ENCODE data around the gene MIPEP. TPM values are rescaled to one million over a fixed set of nuclear protein-coding genes. Genes with fewer than 3 reads are reported as not detected.

MIPEP gene
- total and polyA plus RNA-seq, 2 donors (not counting 1 experiment from before 2014, with no cell fraction given) = 90.0 to 92.5 TPM

DNA sequence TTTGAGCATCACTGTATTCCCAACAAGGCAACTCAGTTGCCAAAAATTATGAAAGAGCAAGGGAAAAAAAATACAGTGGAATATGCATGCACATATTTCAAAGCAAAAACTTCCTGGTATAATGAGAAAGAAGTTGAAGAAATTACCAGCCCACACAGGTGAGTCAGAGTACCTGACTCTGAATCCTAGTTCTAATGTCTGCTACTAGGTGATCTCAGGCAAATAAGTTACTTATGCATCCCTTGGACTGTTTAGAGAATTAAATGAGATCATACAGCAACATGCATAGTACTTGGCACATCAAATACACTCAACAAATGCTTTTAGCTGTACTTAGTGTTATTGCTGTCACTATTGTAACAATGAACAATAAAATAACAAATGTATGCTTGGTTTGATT is 144.9 kb downstream of the MIPEP start:
- Histone ChIP-seq H3K4me1 (ENCODE audit: control insufficient read depth, extremely low read depth, insufficient read depth, low read length) (peaks cover 2% of the 10 kb centered on the region), H2AFZ (ENCODE audit: low read length) (no peak overlapping the region), H3K27ac (ENCODE audit: insufficient read depth, low read length) (no peak overlapping the region), H3K36me3 (ENCODE audit: control insufficient read depth, insufficient read depth, low read length) (no peaks in the 10 kb centered on the region), H3K9me3 (ENCODE audit: control insufficient read depth, insufficient read depth, low read depth, low read length) (no peaks in the 10 kb centered on the region), H4K20me1 (ENCODE audit: control insufficient read depth, extremely low read depth, insufficient read depth, low read length) (no peaks in the 10 kb centered on the region), H3K9ac (ENCODE audit: insufficient read depth, low read length) (no peak overlapping the region), H3K4me3 (replicated peaks in 1 of 4; ENCODE audit: control extremely low read depth in 1 of 4, insufficient read depth in 1 of 4, low read depth in 3 of 4, low read length in 4 of 4) (no peak overlapping the region), H3K27me3 (ENCODE audit: control insufficient read depth, insufficient read depth, low read length) (no peaks in the 10 kb centered on the region), H3K4me2 (ENCODE audit: extremely low read depth, insufficient read depth, low read length) (no peak overlapping the region), H3K79me2 (ENCODE audit: control insufficient read depth, insufficient read depth, low read length) (no peaks in the 10 kb centered on the region)
- no peak for TF ChIP-seq EZH2 (IDR thresholded peaks at IDR 0.05; ENCODE audit: low read length, missing control alignments)
- TF ChIP-seq, protein P1, sequence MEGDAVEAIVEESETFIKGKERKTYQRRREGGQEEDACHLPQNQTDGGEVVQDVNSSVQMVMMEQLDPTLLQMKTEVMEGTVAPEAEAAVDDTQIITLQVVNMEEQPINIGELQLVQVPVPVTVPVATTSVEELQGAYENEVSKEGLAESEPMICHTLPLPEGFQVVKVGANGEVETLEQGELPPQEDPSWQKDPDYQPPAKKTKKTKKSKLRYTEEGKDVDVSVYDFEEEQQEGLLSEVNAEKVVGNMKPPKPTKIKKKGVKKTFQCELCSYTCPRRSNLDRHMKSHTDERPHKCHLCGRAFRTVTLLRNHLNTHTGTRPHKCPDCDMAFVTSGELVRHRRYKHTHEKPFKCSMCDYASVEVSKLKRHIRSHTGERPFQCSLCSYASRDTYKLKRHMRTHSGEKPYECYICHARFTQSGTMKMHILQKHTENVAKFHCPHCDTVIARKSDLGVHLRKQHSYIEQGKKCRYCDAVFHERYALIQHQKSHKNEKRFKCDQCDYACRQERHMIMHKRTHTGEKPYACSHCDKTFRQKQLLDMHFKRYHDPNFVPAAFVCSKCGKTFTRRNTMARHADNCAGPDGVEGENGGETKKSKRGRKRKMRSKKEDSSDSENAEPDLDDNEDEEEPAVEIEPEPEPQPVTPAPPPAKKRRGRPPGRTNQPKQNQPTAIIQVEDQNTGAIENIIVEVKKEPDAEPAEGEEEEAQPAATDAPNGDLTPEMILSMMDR (conservative IDR thresholded peaks at IDR 0.05 in 1 of 2, IDR thresholded peaks at IDR 0.05 in 1 of 2; ENCODE audit: low read depth in 1 of 2, low read length in 2 of 2) = no peak
- DNase-seq (ENCODE audit: low read depth in 2 of 2) = no peak

DNA sequence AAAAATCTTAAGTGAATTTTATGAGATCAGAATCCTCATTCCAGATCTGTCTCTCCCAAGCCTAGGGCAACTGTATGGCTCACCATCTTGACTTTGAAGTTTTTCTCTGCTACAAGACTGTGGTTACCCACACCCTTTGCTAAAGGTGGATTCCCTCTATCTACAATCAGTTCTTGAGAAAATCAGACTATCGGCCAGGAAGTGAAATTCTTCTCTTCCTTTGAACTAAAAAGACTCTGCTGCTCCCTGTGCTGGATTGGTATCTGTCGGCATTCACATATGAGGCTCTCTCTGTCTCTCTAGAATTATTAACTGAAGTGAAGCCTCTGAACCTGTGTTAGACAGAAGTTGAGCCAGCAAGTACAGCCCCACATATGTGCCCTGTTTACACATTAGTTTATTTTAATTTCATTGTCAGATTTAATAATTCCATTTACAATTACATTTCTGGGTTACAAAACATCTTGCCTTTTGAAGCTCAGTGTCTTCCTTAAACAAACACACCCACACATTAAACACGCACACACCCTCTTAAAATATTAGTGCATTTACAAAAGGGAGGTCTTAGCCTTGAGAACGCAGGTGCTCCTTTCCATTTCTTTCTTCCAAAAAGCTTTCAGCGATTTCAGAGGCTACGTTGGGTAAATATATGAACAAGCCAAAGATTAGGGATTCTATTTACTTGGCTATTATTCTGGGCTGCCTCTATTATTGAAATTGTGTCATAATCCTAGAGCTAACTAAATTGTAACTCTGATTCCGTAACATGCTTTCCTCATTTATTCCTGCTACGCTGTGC is 145.7 kb downstream of the MIPEP start:
- no peaks in the 10 kb centered on the region for H4K20me1 ChIP-seq (ENCODE audit: control insufficient read depth, extremely low read depth, insufficient read depth, low read length)
- H3K4me1 ChIP-seq (ENCODE audit: control insufficient read depth, extremely low read depth, insufficient read depth, low read length) = peaks cover 2% of the 10 kb centered on the region
- no peaks in the 10 kb centered on the region for H3K79me2 ChIP-seq (ENCODE audit: control insufficient read depth, insufficient read depth, low read length)
- no peaks in the 10 kb centered on the region for H3K9me3 ChIP-seq (ENCODE audit: control insufficient read depth, insufficient read depth, low read depth, low read length)
- DNase-seq (ENCODE audit: low read depth in 2 of 2) = no peak
- H3K9ac ChIP-seq (ENCODE audit: insufficient read depth, low read length) = no peak overlapping the region
- no peaks in the 10 kb centered on the region for H3K36me3 ChIP-seq (ENCODE audit: control insufficient read depth, insufficient read depth, low read length)
- no peak overlapping the region for H3K4me2 ChIP-seq (ENCODE audit: extremely low read depth, insufficient read depth, low read length)
- no peak overlapping the region for H3K4me3 ChIP-seq (replicated peaks in 1 of 4; ENCODE audit: control extremely low read depth in 1 of 4, insufficient read depth in 1 of 4, low read depth in 3 of 4, low read length in 4 of 4)
- H2AFZ ChIP-seq (ENCODE audit: low read length) = no peak overlapping the region
- H3K27me3 ChIP-seq (ENCODE audit: control insufficient read depth, insufficient read depth, low read length) = no peaks in the 10 kb centered on the region
- TF ChIP-seq, protein P1 (conservative IDR thresholded peaks at IDR 0.05 in 1 of 2, IDR thresholded peaks at IDR 0.05 in 1 of 2; ENCODE audit: low read depth in 1 of 2, low read length in 2 of 2) = no peak
- TF ChIP-seq EZH2 (IDR thresholded peaks at IDR 0.05; ENCODE audit: low read length, missing control alignments) = no peak
- H3K27ac ChIP-seq (ENCODE audit: insufficient read depth, low read length) = no peak overlapping the region

DNA sequence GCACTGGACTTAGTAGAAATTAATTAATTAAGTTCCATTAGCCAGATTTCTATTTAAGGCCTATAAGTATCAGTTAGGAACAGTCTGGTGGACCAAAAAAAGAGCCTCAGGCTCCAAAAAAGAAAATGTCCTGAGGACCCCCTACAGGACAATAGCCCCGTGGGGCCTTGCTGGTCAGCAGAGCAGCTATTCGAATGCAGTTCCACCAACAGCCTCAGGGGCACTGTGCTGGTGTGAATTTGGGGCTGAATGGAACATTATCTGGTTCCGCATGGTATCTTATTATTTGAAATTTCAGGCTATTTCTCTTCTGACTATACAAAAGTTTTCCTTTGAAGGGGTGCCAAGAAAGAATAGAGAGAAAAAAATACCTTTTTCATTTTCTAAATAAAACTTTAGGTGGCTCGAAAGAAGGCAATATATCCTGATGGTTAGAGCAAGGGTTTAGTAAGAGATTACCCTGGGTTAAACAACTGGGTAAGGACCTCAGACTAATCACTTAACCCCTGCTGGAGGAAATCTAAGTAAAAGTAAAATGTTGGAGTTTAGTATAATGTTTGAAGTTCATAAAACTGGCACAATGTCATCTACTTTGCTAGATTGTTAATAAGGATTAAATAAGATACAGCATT is 147.2 kb downstream of the MIPEP start:
- no peaks in the 10 kb centered on the region for H4K20me1 ChIP-seq (ENCODE audit: control insufficient read depth, extremely low read depth, insufficient read depth, low read length)
- H3K27ac ChIP-seq (ENCODE audit: insufficient read depth, low read length) = no peak overlapping the region
- no peak for TF ChIP-seq EZH2 (IDR thresholded peaks at IDR 0.05; ENCODE audit: low read length, missing control alignments)
- TF ChIP-seq, protein P1 (conservative IDR thresholded peaks at IDR 0.05 in 1 of 2, IDR thresholded peaks at IDR 0.05 in 1 of 2; ENCODE audit: low read depth in 1 of 2, low read length in 2 of 2) = peak in 1 of 2 donors; percentile 55
- H3K36me3 ChIP-seq (ENCODE audit: control insufficient read depth, insufficient read depth, low read length) = no peaks in the 10 kb centered on the region
- no peak overlapping the region for H3K4me2 ChIP-seq (ENCODE audit: extremely low read depth, insufficient read depth, low read length)
- H3K4me1 ChIP-seq (ENCODE audit: control insufficient read depth, extremely low read depth, insufficient read depth, low read length) = no peaks in the 10 kb centered on the region
- no peaks in the 10 kb centered on the region for H3K79me2 ChIP-seq (ENCODE audit: control insufficient read depth, insufficient read depth, low read length)
- H2AFZ ChIP-seq (ENCODE audit: low read length) = no peak overlapping the region
- no peak overlapping the region for H3K4me3 ChIP-seq (replicated peaks in 1 of 4; ENCODE audit: control extremely low read depth in 1 of 4, insufficient read depth in 1 of 4, low read depth in 3 of 4, low read length in 4 of 4)
- DNase-seq (ENCODE audit: low read depth in 2 of 2) = no peak
- H3K9me3 ChIP-seq (ENCODE audit: control insufficient read depth, insufficient read depth, low read depth, low read length) = no peaks in the 10 kb centered on the region
- H3K9ac ChIP-seq (ENCODE audit: insufficient read depth, low read length) = no peak overlapping the region
- no peaks in the 10 kb centered on the region for H3K27me3 ChIP-seq (ENCODE audit: control insufficient read depth, insufficient read depth, low read length)
